ENCODE measurements around the gene SH3PXD2A.

GRCh38 chr10:103780242-103781149, 74.9 kb downstream of the SH3PXD2A start:
- TF ChIP-seq ELK1 (IDR thresholded peaks at IDR 0.05; ENCODE audit: borderline replicate concordance, low read depth, low read length), result no peak
- TF ChIP-seq RAD21 (IDR thresholded peaks at IDR 0.05; ENCODE audit: low read length), result no peak
- TF ChIP-seq POLR2A (IDR thresholded peaks at IDR 0.05; ENCODE audit: low read depth, low read length), result no peak
- no peak for TF ChIP-seq CTCF (conservative IDR thresholded peaks at IDR 0.05; ENCODE audit: low read depth, low read length)
